AG04449 (cell line): ENCODE measurements around the gene BORCS8.

ENCODE experiments used
- CTCF ChIA-PET: fragments of 350-600 bp; formaldehyde crosslinking; extraction: SDS; loops from one replicate; lab custom pipeline; 2021; ENCODE audit warnings: antibody characterized with exemption; lab: Yijun Ruan, JAX
- POLR2A ChIA-PET: fragments of 400-600, 350-600 bp; formaldehyde crosslinking; extraction: SDS; loops from one replicate; lab custom pipeline; 2020; ENCODE audit warnings: antibody characterized with exemption, inconsistent platforms; lab: Yijun Ruan, JAX
- DNase-seq: peaks from one replicate; pipeline ENCODE4 v3.0.0-alpha.2; 2010; ENCODE audit warnings: low read depth, low spot score
- H3K4me3 ChIP-seq: 2 replicates; pipeline ENCODE4 v1.5.1; 2011; ENCODE audit warnings: low read depth, mild to moderate bottlenecking, control low read depth, low read length
- TF ChIP-seq, protein P1 (sequence below): IDR thresholded peaks from one replicate; pipeline ENCODE4 v1.5.1; 2011; ENCODE audit warnings: mild to moderate bottlenecking, moderate library complexity, low read length, control low read depth, inconsistent platforms; ENCODE audit not compliant: insufficient read depth; ENCODE audit errors: missing control alignments

Gene BORCS8

DNA sequence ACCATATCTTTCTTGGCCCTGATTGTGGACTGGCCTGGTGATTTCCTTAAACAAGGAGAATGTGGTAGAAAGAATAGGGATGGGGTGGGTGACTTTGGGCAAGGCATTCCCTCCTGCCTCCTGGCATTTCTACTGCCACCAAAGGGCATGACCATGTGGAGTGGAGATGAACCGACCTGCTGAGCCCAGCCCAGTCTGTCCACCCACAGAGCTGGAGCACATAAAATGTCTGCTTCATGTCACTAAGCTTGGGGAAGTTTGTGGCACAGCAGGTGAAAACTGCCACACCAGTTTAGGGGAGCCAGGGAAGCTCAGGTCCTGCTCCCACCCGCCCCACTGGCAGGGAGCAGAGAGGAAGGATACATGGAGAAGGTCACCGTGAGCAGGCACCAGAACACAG lies 60.0 kb downstream of the BORCS8 start:
- POLR2A ChIA-PET = no interaction called here
- CTCF ChIA-PET = interaction anchor here (1.2 to 1.4 kb wide), 2 partner anchors 9 to 14 kb away, joined by 4 read pairs; no protein-coding TSS in a partner anchor
- H3K4me3 ChIP-seq = no peak overlapping the region
- DNase-seq = no peak
- TF ChIP-seq, protein P1, sequence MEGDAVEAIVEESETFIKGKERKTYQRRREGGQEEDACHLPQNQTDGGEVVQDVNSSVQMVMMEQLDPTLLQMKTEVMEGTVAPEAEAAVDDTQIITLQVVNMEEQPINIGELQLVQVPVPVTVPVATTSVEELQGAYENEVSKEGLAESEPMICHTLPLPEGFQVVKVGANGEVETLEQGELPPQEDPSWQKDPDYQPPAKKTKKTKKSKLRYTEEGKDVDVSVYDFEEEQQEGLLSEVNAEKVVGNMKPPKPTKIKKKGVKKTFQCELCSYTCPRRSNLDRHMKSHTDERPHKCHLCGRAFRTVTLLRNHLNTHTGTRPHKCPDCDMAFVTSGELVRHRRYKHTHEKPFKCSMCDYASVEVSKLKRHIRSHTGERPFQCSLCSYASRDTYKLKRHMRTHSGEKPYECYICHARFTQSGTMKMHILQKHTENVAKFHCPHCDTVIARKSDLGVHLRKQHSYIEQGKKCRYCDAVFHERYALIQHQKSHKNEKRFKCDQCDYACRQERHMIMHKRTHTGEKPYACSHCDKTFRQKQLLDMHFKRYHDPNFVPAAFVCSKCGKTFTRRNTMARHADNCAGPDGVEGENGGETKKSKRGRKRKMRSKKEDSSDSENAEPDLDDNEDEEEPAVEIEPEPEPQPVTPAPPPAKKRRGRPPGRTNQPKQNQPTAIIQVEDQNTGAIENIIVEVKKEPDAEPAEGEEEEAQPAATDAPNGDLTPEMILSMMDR = no peak
